Chondrocyte (in vitro differentiated cells): Measurements from ENCODE around the gene NBEA. TPM values are rescaled to one million over a fixed set of nuclear protein-coding genes. Genes with fewer than 3 reads are reported as not detected.

Experiments used
- DNase-seq: peaks from one replicate; pipeline ENCODE4 v3.0.0; 2021; ENCODE audit warnings: mixed read lengths, low spot score
- H3K27ac Mint-ChIP-seq: one replicate; pipeline ENCODE4 v1.8.0; 2021; ENCODE audit warnings: mild to moderate bottlenecking, moderate library complexity, mixed read lengths; ENCODE audit not compliant: unreplicated experiment
- H3K27me3 Mint-ChIP-seq: 2 replicates; pipeline ENCODE4 v1.8.0; 2021; ENCODE audit warnings: low read depth, mixed read lengths
- H3K36me3 Mint-ChIP-seq: 2 replicates; pipeline ENCODE4 v1.8.0; 2021; ENCODE audit warnings: low read depth, mixed read lengths
- H3K4me1 Mint-ChIP-seq: 2 replicates; pipeline ENCODE4 v1.8.0; 2021; ENCODE audit warnings: low read depth, mild to moderate bottlenecking, mixed read lengths
- H3K4me3 Mint-ChIP-seq: one replicate; pipeline ENCODE4 v1.8.0; 2021; ENCODE audit warnings: mild to moderate bottlenecking, moderate library complexity, mixed read lengths; ENCODE audit not compliant: unreplicated experiment
- H3K9me3 Mint-ChIP-seq: 2 replicates; pipeline ENCODE4 v1.8.0; 2021; ENCODE audit warnings: low read depth, mixed read lengths
- CTCF ChIP-seq: fragments of 200-600 bp; sonication (generic); IDR thresholded peaks from 2 replicates; pipeline ENCODE4 v1.5.0; 2021; ENCODE audit warnings: antibody characterized with exemption, mild to moderate bottlenecking, moderate library complexity
- total RNA-seq: library from RNA; stranded (reverse); gene quantifications from 3 replicates; pipeline ENCODE4 v1.2.1, GENCODE V29; 2021

The NBEA gene
- total RNA-seq, 1 donor from 2014 or later = 4.9 TPM

DNA sequence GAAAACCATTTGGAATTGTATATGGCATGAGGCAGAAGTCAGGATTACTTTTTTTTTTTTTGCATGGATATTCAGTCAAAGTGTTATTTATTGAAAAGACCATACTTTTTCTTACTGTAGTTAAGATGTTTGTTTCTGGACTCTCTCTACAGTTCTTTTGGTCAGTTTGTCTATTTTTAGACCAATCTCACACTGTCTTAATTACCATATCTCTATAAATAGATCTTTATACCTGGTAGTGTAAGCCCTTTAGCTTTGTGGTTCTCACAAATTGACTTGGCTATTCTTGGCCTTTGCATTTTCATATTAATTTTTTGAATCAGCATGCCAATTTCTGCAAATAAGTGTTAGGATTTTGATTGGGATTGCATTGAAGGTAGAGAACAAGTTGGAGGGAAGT lies 437.6 kb downstream of the NBEA start:
- Mint-ChIP-seq H3K27ac (no peak overlapping the region), H3K4me1 (peaks cover 5% of the 10 kb centered on the region), H3K9me3 (peaks cover under 1% of the 10 kb centered on the region), H3K4me3 (no peak overlapping the region), H3K27me3 (no peaks in the 10 kb centered on the region), H3K36me3 (no peaks in the 10 kb centered on the region)
- no peak for DNase-seq
- TF ChIP-seq CTCF = no peak

- TF ChIP-seq CTCF = no peak
- no peak overlapping the region for H3K27ac Mint-ChIP-seq
- DNase-seq = no peak
- no peaks in the 10 kb centered on the region for H3K27me3 Mint-ChIP-seq
- H3K36me3 Mint-ChIP-seq = no peaks in the 10 kb centered on the region
- H3K4me3 Mint-ChIP-seq = no peak overlapping the region
- H3K4me1 Mint-ChIP-seq = peaks cover 12% of the 10 kb centered on the region
- peaks cover 3% of the 10 kb centered on the region for H3K9me3 Mint-ChIP-seq
These were observed 445.7 kb downstream of the NBEA start for GRCh38 chr13:35387682-35388250.

GRCh38 chr13:35388441-35389355 lies 446.6 kb downstream of the NBEA start:
- H3K4me3 Mint-ChIP-seq = peak overlapping the region; percentile 39
- H3K27ac Mint-ChIP-seq = no peak overlapping the region

DNA sequence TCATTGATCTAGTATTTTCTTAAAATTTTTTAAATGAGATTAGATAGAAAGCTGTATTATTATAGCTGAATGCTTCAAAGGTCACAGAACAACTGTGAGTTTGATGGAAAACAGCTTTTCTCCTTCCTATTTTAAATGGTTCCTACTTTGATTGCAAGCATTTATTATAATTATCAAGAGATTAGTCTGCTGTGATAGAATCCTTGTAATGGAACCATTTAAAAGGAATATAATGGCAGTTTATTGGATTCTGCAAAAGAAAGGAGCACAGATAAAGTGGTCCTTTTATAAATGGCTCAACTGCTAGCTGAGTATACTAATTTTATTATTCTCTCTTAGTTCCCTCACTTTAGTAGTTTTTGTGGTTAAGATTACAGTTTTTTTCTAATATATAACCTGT lies 447.5 kb downstream of the NBEA start:
- Mint-ChIP-seq H3K36me3 (no peaks in the 10 kb centered on the region), H3K9me3 (peaks cover 3% of the 10 kb centered on the region), H3K4me1 (peaks cover 16% of the 10 kb centered on the region), H3K4me3 (no peak overlapping the region), H3K27ac (no peak overlapping the region), H3K27me3 (no peaks in the 10 kb centered on the region)
- TF ChIP-seq CTCF = no peak
- DNase-seq = no peak

More at GRCh38 chr13:35388441-35389355, 446.6 kb downstream of the NBEA start:
- no peak for DNase-seq
- H3K4me1 Mint-ChIP-seq = peaks cover 16% of the 10 kb centered on the region
- H3K9me3 Mint-ChIP-seq = peaks cover 3% of the 10 kb centered on the region
- H3K27me3 Mint-ChIP-seq = no peaks in the 10 kb centered on the region
- H3K36me3 Mint-ChIP-seq = no peaks in the 10 kb centered on the region
- TF ChIP-seq CTCF = no peak

- H3K4me1 Mint-ChIP-seq = peaks cover 16% of the 10 kb centered on the region
- no peak for TF ChIP-seq CTCF
- no peak for DNase-seq
- no peak overlapping the region for H3K4me3 Mint-ChIP-seq
- H3K36me3 Mint-ChIP-seq = peaks cover 2% of the 10 kb centered on the region
- H3K27me3 Mint-ChIP-seq = no peaks in the 10 kb centered on the region
- peaks cover under 1% of the 10 kb centered on the region for H3K9me3 Mint-ChIP-seq
- H3K27ac Mint-ChIP-seq = no peak overlapping the region
These were observed 450.7 kb downstream of the NBEA start for GRCh38 chr13:35392768-35393167.
